ENCODE data around the gene THRB.

The THRB gene

GRCh38 chr3:24348348-24348747 is 146.3 kb downstream of the THRB start:
- no peak overlapping the region for H3K27ac ChIP-seq (ENCODE audit: low read depth, low read length)
- no peaks in the 10 kb centered on the region for H3K4me1 ChIP-seq (ENCODE audit: control insufficient read depth, insufficient read depth, low read length)
- no peak overlapping the region for H3K9ac ChIP-seq (ENCODE audit: low read length)
- H3K9me3 ChIP-seq (ENCODE audit: control insufficient read depth, insufficient read depth, low read depth, low read length) = no peaks in the 10 kb centered on the region
- no peaks in the 10 kb centered on the region for H3K36me3 ChIP-seq (ENCODE audit: control insufficient read depth, insufficient read depth, low read length)
- no peak overlapping the region for H3K4me3 ChIP-seq (ENCODE audit: low read depth, low read length)
- H3K27me3 ChIP-seq (ENCODE audit: control insufficient read depth, insufficient read depth, low read length) = no peaks in the 10 kb centered on the region

- H3K27ac ChIP-seq (ENCODE audit: low read depth, low read length) = no peak overlapping the region
- H3K9ac ChIP-seq (ENCODE audit: low read length) = no peak overlapping the region
These were observed 149.7 kb downstream of the THRB start for GRCh38 chr3:24344784-24345439.

GRCh38 chr3:24343084-24343783 is 151.4 kb downstream of the THRB start:
- Histone ChIP-seq H3K27me3 (ENCODE audit: control insufficient read depth, insufficient read depth, low read length) (no peaks in the 10 kb centered on the region), H3K4me3 (ENCODE audit: low read depth, low read length) (no peak overlapping the region), H3K9me3 (ENCODE audit: control insufficient read depth, insufficient read depth, low read depth, low read length) (no peaks in the 10 kb centered on the region), H3K27ac (ENCODE audit: low read depth, low read length) (no peak overlapping the region), H3K9ac (ENCODE audit: low read length) (no peak overlapping the region), H3K4me1 (ENCODE audit: control insufficient read depth, insufficient read depth, low read length) (no peaks in the 10 kb centered on the region), H3K36me3 (ENCODE audit: control insufficient read depth, insufficient read depth, low read length) (no peaks in the 10 kb centered on the region)

More at GRCh38 chr3:24344784-24345439, 149.7 kb downstream of the THRB start:
- Histone ChIP-seq H3K4me1 (ENCODE audit: control insufficient read depth, insufficient read depth, low read length) (no peaks in the 10 kb centered on the region), H3K36me3 (ENCODE audit: control insufficient read depth, insufficient read depth, low read length) (no peaks in the 10 kb centered on the region), H3K27me3 (ENCODE audit: control insufficient read depth, insufficient read depth, low read length) (no peaks in the 10 kb centered on the region), H3K9me3 (ENCODE audit: control insufficient read depth, insufficient read depth, low read depth, low read length) (no peaks in the 10 kb centered on the region), H3K4me3 (ENCODE audit: low read depth, low read length) (no peak overlapping the region)

- H3K27ac ChIP-seq (ENCODE audit: low read depth, low read length) = no peak overlapping the region
- H3K4me3 ChIP-seq (ENCODE audit: low read depth, low read length) = no peak overlapping the region
- no peak overlapping the region for H3K9ac ChIP-seq (ENCODE audit: low read length)
- H3K4me1 ChIP-seq (ENCODE audit: control insufficient read depth, insufficient read depth, low read length) = no peaks in the 10 kb centered on the region
- no peaks in the 10 kb centered on the region for H3K27me3 ChIP-seq (ENCODE audit: control insufficient read depth, insufficient read depth, low read length)
- H3K36me3 ChIP-seq (ENCODE audit: control insufficient read depth, insufficient read depth, low read length) = no peaks in the 10 kb centered on the region
- no peaks in the 10 kb centered on the region for H3K9me3 ChIP-seq (ENCODE audit: control insufficient read depth, insufficient read depth, low read depth, low read length)
These were observed 152.4 kb downstream of the THRB start for GRCh38 chr3:24342275-24342674.

- H3K9me3 ChIP-seq (ENCODE audit: control insufficient read depth, insufficient read depth, low read depth, low read length) = no peaks in the 10 kb centered on the region
- no peak overlapping the region for H3K9ac ChIP-seq (ENCODE audit: low read length)
- no peak overlapping the region for H3K27ac ChIP-seq (ENCODE audit: low read depth, low read length)
- no peaks in the 10 kb centered on the region for H3K4me1 ChIP-seq (ENCODE audit: control insufficient read depth, insufficient read depth, low read length)
- H3K36me3 ChIP-seq (ENCODE audit: control insufficient read depth, insufficient read depth, low read length) = no peaks in the 10 kb centered on the region
- no peak overlapping the region for H3K4me3 ChIP-seq (ENCODE audit: low read depth, low read length)
- H3K27me3 ChIP-seq (ENCODE audit: control insufficient read depth, insufficient read depth, low read length) = no peaks in the 10 kb centered on the region
These were observed 153.0 kb downstream of the THRB start for GRCh38 chr3:24341668-24342067.

- H3K9me3 ChIP-seq (ENCODE audit: control insufficient read depth, insufficient read depth, low read depth, low read length) = no peaks in the 10 kb centered on the region
- H3K27me3 ChIP-seq (ENCODE audit: control insufficient read depth, insufficient read depth, low read length) = no peaks in the 10 kb centered on the region
- no peak overlapping the region for H3K9ac ChIP-seq (ENCODE audit: low read length)
- H3K36me3 ChIP-seq (ENCODE audit: control insufficient read depth, insufficient read depth, low read length) = no peaks in the 10 kb centered on the region
- no peaks in the 10 kb centered on the region for H3K4me1 ChIP-seq (ENCODE audit: control insufficient read depth, insufficient read depth, low read length)
- H3K27ac ChIP-seq (ENCODE audit: low read depth, low read length) = no peak overlapping the region
- no peak overlapping the region for H3K4me3 ChIP-seq (ENCODE audit: low read depth, low read length)
These were observed 153.7 kb downstream of the THRB start for GRCh38 chr3:24340966-24341365.

GRCh38 chr3:24340161-24340560 is 154.5 kb downstream of the THRB start:
- H3K9ac ChIP-seq (ENCODE audit: low read length) = no peak overlapping the region
- no peaks in the 10 kb centered on the region for H3K4me1 ChIP-seq (ENCODE audit: control insufficient read depth, insufficient read depth, low read length)
- no peak overlapping the region for H3K4me3 ChIP-seq (ENCODE audit: low read depth, low read length)
- no peaks in the 10 kb centered on the region for H3K9me3 ChIP-seq (ENCODE audit: control insufficient read depth, insufficient read depth, low read depth, low read length)
- no peak overlapping the region for H3K27ac ChIP-seq (ENCODE audit: low read depth, low read length)
- no peaks in the 10 kb centered on the region for H3K27me3 ChIP-seq (ENCODE audit: control insufficient read depth, insufficient read depth, low read length)
- H3K36me3 ChIP-seq (ENCODE audit: control insufficient read depth, insufficient read depth, low read length) = no peaks in the 10 kb centered on the region

GRCh38 chr3:24339266-24339825 is 155.3 kb downstream of the THRB start:
- no peak overlapping the region for H3K9ac ChIP-seq (ENCODE audit: low read length)
- no peak overlapping the region for H3K27ac ChIP-seq (ENCODE audit: low read depth, low read length)
- H3K27me3 ChIP-seq (ENCODE audit: control insufficient read depth, insufficient read depth, low read length) = no peaks in the 10 kb centered on the region

GRCh38 chr3:24338409-24339130 is 156.1 kb downstream of the THRB start:
- no peaks in the 10 kb centered on the region for H3K4me1 ChIP-seq (ENCODE audit: control insufficient read depth, insufficient read depth, low read length)
- no peaks in the 10 kb centered on the region for H3K27me3 ChIP-seq (ENCODE audit: control insufficient read depth, insufficient read depth, low read length)
- H3K27ac ChIP-seq (ENCODE audit: low read depth, low read length) = no peak overlapping the region
- no peak overlapping the region for H3K9ac ChIP-seq (ENCODE audit: low read length)
- H3K9me3 ChIP-seq (ENCODE audit: control insufficient read depth, insufficient read depth, low read depth, low read length) = no peaks in the 10 kb centered on the region
- no peaks in the 10 kb centered on the region for H3K36me3 ChIP-seq (ENCODE audit: control insufficient read depth, insufficient read depth, low read length)
- no peak overlapping the region for H3K4me3 ChIP-seq (ENCODE audit: low read depth, low read length)

More at GRCh38 chr3:24339266-24339825, 155.3 kb downstream of the THRB start:
- no peaks in the 10 kb centered on the region for H3K36me3 ChIP-seq (ENCODE audit: control insufficient read depth, insufficient read depth, low read length)
- no peaks in the 10 kb centered on the region for H3K9me3 ChIP-seq (ENCODE audit: control insufficient read depth, insufficient read depth, low read depth, low read length)
- H3K4me3 ChIP-seq (ENCODE audit: low read depth, low read length) = no peak overlapping the region
- H3K4me1 ChIP-seq (ENCODE audit: control insufficient read depth, insufficient read depth, low read length) = no peaks in the 10 kb centered on the region

GRCh38 chr3:24336101-24336500 is 158.5 kb downstream of the THRB start:
- H3K4me3 ChIP-seq (ENCODE audit: low read depth, low read length) = no peak overlapping the region
- no peaks in the 10 kb centered on the region for H3K4me1 ChIP-seq (ENCODE audit: control insufficient read depth, insufficient read depth, low read length)
- H3K36me3 ChIP-seq (ENCODE audit: control insufficient read depth, insufficient read depth, low read length) = no peaks in the 10 kb centered on the region
- no peak overlapping the region for H3K27ac ChIP-seq (ENCODE audit: low read depth, low read length)
- no peak overlapping the region for H3K9ac ChIP-seq (ENCODE audit: low read length)
- no peaks in the 10 kb centered on the region for H3K9me3 ChIP-seq (ENCODE audit: control insufficient read depth, insufficient read depth, low read depth, low read length)
- no peaks in the 10 kb centered on the region for H3K27me3 ChIP-seq (ENCODE audit: control insufficient read depth, insufficient read depth, low read length)

- Histone ChIP-seq H3K4me3 (ENCODE audit: low read depth, low read length) (no peak overlapping the region), H3K9me3 (ENCODE audit: control insufficient read depth, insufficient read depth, low read depth, low read length) (no peaks in the 10 kb centered on the region), H3K4me1 (ENCODE audit: control insufficient read depth, insufficient read depth, low read length) (no peaks in the 10 kb centered on the region), H3K27ac (ENCODE audit: low read depth, low read length) (no peak overlapping the region), H3K9ac (ENCODE audit: low read length) (no peak overlapping the region), H3K27me3 (ENCODE audit: control insufficient read depth, insufficient read depth, low read length) (no peaks in the 10 kb centered on the region), H3K36me3 (ENCODE audit: control insufficient read depth, insufficient read depth, low read length) (no peaks in the 10 kb centered on the region)
These were observed 162.6 kb downstream of the THRB start for GRCh38 chr3:24332092-24332491.

Data from HUES6 (cell line).